ENCODE data around the gene GALR1.
"Not testable (repeated sequence)": the region's sequence is repeated elsewhere in the genome, so short reads cannot be mapped to it uniquely, and the experiment has no call there.

Gene GALR1

GRCh38 chr18:77250926-77251729, 1.5 kb downstream of the GALR1 start:
- DNase-seq, result no peak

DNA sequence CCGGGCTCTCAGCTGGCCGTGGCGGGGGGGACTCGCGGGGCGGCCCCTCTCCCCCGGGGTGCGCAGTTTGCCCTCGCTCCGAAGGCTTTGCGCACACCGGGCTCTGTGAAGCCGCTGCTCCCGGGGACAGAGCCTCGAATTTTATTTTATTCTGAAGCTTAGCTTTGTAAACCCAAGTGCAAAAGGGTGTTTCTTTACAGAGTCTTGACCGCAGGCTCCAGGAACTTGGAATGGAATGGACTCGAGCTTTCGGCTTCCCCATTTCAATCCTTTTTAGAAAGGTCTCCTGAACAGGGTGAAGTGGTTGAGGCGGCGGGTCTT, 2.0 kb downstream of the GALR1 start:
- no peak for DNase-seq

DNA sequence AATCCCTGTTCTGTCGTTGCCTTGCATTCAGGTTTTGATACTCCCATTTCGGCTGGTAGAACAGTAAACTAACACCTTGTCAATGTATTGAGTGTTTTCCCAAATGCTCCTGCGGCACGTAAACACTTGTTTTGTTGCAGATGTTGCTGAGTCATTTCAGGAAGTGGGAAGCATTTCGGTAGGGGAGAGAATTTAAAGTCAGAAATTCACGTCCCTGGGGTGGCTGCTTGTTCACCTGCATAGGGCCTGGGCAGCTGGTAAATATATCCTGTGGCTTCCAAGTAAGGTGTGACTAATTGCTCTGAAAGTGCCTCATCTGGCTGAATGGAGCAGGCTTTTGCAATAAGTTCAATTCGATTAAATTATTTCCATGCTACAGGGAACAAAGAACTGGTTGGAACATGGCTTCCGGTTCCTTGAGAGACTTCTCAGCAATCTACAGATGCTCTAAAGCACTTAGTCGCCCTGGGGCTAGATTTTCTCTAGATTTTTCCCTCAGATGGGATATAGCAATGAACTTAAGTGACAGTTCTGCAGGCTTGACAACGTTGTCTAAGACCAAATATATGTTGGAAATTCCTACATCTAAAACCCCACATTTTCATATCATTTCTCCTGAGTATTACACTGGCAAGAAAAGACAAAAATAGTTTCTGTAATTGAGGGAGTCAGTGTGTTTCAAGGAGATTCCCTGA, 5.2 kb downstream of the GALR1 start:
- DNase-seq, result no peak

GRCh38 chr18:77255426-77256105, 5.9 kb downstream of the GALR1 start:
- DNase-seq, result no peak

DNA sequence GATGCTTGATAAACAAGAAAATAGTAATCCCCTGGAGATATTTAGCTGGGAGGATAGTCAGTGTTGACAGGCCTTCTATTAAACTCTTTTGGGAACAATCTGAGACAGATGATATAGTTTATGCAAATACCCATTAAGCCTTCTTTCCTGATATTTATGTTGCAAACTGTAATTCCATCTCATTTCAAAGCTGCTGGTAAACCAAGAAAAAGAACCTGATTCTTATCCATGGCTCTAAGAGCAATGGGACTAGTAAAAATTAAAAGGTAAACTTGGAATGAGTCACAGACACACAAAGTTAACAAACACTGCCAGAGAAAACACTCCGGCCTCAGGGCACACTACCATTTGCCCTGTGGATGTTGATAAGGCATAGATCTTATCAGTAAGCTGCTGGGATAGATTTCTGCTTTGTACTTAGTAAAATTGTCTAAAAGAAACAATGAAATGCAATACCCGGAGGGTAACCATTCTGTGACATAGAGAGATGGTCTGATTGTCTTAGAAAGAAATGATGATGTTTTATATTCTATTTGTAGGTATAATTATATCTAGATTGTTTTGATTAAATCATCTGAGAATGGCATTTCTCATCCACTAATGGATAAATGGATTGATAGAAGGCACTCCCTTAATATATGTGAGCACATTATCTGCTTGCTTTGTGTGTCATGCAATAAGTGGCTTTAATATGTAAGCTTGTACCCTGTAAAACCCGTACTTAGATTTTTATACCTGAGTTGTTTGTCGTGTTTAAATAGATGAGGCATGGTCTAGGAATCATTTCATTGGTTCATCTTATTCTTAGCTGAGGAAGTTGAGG, 13.2 kb downstream of the GALR1 start:
- DNase-seq, result no peak

DNA sequence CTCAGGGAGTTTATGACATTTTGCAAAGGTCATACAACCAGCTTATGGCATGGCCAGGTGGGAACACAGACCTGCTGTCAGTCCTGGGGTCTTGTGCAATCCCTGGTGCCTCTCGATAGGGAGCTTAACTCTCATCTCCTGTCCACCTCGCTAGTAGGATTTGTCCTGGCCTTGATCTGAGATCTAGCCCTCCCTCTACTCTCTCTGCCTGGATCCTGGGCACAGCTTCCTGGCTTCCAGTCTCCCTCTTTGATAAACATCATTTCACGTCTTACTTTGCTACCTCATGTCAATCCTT, 13.8 kb downstream of the GALR1 start:
- no peak for DNase-seq

- DNase-seq, result no peak
Measured at GRCh38 chr18:77267969-77268368, 18.3 kb downstream of the GALR1 start.

- no peak for DNase-seq
Measured at GRCh38 chr18:77268456-77268855, 18.8 kb downstream of the GALR1 start.

GRCh38 chr18:77271576-77272481, 22.2 kb downstream of the GALR1 start:
- DNase-seq, result no peak

- not testable (repeated sequence) for DNase-seq
Measured at GRCh38 chr18:77290841-77291240, 41.2 kb downstream of the GALR1 start.

GRCh38 chr18:77298172-77298571, 48.5 kb downstream of the GALR1 start:
- DNase-seq, result no peak

- no peak for DNase-seq
Measured at GRCh38 chr18:77299706-77300105, 50.1 kb downstream of the GALR1 start.

DNA sequence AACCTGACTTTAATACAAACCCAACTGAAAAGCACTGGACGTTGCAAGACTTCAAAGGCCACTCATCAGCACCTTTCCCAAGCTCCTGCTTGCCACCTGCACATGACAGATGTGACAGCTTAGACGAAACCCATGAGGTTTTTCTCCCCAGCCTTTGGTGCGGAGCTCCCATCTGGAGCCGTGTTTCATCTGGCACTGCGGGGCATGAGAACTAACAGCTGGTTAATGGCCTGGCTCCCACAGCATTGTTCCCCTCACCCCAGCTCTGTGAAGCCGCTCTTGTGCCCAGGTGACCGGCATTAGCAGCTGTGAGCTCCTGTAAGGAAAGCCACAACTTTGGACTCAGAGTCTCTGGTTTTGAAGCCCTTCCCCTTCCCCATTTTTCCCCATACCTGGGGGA, 50.9 kb downstream of the GALR1 start:
- DNase-seq, result no peak

GRCh38 chr18:77304268-77304667, 54.6 kb downstream of the GALR1 start:
- DNase-seq, result no peak

GRCh38 chr18:77305676-77306075, 56.0 kb downstream of the GALR1 start:
- DNase-seq, result no peak

DNA sequence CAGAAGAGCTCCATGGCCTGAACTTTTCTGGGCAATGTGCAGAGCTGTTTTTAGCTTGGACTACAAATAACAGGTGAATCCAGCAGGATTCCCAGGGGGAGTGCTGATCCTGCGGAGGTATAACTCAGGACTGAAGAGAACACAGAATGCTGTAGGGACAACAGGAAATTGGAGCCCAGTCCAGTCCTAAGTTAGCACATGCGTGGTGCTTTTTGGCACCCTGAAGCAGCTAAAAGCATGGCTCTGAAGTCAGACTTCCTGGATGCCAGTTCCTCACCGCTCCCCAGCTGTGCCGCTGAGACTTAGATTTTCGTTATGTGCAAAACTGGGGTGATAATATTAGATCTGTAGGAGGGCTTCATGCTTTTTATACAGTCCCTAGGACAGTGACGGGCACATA, 58.6 kb downstream of the GALR1 start:
- no peak for DNase-seq

DNA sequence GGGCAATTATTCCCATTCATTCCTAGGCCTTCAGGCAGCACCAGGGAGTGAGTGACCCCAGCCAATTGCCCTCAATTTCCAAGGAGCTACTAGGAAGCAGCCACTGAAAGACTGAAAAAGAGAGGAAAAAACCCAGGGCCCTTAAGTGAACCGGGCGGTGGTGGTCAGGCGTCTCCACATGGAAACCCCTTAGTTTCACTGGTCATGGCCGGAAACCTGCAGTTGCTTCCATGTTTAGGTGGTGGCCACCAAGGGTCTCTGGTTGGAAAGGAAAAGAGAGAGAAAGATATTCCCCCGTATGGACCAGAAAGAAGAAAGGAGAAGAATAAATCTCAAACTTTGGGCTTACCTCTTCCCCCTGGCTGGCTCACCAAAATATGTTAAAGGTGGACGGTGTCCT, 64.9 kb downstream of the GALR1 start:
- no peak for DNase-seq

GRCh38 chr18:77314952-77315351, 65.3 kb downstream of the GALR1 start:
- DNase-seq, result no peak

DNA sequence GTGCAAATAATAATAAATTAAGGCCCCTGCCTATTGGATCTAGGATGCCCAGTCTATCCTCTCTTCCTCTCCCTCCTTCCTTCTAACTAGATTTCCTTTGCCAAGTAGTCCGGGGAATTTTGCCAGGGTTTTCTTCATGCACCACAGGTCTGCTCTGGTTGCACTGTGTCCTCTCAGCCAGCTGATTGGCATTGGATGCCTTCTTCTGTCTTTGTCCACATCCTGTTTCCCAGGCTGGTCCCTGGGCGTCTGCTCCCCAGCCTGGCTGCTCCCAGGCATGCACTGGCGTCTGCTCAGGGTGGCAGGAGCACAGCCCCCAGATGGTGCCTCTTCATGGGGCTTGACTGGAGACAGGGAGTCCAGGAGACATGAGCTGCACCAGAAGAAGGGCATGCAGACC, 66.4 kb downstream of the GALR1 start:
- no peak for DNase-seq

- no peak for DNase-seq
Measured at GRCh38 chr18:77316641-77317040, 67.0 kb downstream of the GALR1 start.

DNA sequence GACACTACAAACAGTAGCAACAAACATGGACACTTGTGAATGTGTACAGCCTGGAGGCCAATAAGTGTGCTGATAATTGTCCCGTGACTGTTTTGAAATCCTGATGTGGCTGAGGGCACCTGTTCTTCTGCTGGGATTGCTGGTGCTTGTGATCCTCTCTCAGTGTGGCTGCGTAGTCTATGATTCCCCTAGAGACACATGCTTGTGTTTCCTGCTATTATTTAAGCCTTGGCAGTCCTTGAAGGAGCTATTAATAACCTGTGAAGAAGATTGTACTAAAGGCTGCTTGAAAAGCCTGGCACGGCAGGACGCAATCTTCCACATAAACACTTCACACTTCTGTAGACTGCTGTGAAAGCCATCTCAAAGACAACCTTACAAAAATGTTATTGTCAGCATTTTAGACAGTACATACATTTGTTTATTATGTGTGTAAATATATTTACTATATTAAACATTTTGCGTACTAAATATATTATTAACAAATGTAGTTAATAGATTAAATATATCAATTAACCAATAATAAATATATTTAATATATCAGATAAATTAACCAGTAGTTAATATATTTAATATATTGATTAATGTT, 71.4 kb downstream of the GALR1 start:
- no peak for DNase-seq
